ENCODE measurements around the gene PLCB1.

- TF ChIP-seq CTCF (IDR thresholded peaks at IDR 0.05; ENCODE audit: low read depth, low read length) (no peak), POLR2A (IDR thresholded peaks at IDR 0.05; ENCODE audit: extremely low read depth, insufficient read length) (no peak)
- TF ChIP-seq, protein P1, sequence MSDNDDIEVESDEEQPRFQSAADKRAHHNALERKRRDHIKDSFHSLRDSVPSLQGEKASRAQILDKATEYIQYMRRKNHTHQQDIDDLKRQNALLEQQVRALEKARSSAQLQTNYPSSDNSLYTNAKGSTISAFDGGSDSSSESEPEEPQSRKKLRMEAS (IDR thresholded peaks at IDR 0.05; ENCODE audit: low read depth, low read length): no peak
Observed at GRCh38 chr20:8431538-8432434, 299.7 kb downstream of the PLCB1 start.
